ENCODE results near the gene PARS2.

The PARS2 gene

GRCh38 chr1:54764133-54764921, at the start of gene PARS2:
Gene PARS2, minus strand, starts transcription at chr1:54764523. Its CDS starts 5,362 bp downstream, at chr1:54759161.
- DNase-seq: peak; percentile 98

- DNase-seq: no peak
Observed at GRCh38 chr1:54814126-54814498, 49.8 kb upstream of the PARS2 start.

GRCh38 chr1:54813485-54814125, 49.3 kb upstream of the PARS2 start:
- DNase-seq: no peak

DNA sequence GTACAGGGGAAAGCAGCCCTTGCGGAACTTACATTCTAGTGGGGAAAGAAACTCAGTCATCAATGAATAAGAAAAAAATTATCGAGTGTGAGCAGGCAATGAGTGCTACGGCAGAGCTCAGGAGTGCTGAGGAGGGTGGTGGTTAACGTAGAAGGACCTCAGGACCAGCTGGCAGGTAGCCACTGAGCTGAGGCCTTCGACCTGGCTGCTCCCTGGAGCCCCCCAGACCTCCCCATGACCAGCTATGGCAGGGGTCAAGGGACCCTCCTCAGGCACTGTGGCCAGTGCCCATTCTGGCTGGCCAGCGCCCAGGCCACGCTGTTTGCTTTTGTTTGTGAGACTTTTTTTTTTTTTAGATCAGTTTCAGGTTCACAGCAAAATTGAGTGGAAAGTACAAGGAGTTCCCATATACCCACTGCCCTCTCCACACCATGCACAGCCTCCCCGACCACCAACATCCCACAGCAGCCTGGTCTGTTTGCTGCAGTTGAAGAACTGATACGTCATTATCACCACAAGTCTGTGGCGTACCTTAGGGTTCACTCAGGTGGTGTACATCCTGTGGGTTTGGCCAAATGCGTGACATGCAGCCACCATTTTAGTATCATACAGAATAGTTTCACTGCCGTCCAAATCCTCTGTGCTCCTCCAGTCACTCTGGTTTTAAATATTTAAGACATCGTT, 48.6 kb upstream of the PARS2 start:
- DNase-seq: peak; percentile 26

DNA sequence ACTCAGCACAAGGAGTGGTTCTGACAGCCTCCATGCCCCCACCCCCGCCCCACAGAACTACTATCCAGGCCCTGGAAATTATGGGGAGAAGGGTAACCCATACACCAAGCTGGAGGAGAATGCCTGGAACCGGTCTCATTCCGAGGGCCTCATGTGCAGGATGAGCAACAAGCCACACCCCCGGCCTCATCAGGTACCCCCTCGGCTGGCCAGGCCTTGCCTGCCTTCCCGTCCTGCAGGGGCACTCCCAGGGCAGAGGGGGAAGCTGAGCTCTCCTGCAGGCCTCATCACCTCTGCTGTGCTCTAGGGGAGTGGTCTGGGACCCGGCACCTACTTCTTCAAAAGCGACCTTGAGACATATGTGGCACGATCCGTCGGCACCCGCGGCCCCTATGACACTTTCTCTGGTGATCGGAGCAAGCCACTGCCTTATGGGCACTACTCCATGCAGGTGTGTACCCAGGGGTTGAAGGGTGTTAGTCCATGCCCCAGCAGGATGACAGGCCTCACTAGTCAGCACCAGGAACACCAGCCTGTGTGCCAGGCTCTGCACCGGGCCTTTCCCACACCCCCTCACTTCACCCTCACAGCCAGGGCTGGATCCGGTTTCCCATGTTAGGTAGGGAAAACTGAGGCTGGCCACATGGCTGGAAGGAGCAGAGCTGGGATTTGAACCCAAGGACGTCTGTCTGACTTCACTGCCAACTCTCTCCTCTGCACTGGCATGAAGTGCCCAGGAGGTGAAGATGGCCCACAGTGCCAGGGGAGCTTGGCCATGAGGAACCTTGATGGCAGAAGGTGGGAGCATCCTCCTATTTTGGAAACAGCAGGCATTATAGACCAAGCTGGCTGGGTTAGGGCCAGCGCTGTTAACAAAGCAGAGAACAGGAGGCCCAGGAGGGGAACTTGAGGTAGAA, 47.7 kb upstream of the PARS2 start:
- DNase-seq: no peak

DNA sequence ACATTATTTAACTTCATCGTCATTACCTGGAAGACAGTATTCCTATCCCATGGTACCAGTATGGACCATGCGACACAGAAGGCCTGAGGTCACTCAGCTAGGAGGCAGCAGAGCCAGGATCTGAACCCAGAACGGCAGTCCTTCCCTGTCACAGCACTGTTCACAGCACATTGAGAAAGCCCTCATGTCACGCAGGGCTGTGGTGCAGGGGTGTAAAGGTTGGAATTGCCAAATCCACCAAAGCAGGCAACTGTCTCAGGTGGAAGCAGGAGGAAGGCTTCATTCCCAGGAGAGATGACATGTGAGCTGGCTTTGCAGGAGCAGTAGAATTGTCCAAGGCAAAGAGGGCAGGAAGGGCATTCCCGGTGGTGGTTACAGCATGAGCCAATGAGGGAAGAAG, 46.7 kb upstream of the PARS2 start:
- DNase-seq: no peak

DNA sequence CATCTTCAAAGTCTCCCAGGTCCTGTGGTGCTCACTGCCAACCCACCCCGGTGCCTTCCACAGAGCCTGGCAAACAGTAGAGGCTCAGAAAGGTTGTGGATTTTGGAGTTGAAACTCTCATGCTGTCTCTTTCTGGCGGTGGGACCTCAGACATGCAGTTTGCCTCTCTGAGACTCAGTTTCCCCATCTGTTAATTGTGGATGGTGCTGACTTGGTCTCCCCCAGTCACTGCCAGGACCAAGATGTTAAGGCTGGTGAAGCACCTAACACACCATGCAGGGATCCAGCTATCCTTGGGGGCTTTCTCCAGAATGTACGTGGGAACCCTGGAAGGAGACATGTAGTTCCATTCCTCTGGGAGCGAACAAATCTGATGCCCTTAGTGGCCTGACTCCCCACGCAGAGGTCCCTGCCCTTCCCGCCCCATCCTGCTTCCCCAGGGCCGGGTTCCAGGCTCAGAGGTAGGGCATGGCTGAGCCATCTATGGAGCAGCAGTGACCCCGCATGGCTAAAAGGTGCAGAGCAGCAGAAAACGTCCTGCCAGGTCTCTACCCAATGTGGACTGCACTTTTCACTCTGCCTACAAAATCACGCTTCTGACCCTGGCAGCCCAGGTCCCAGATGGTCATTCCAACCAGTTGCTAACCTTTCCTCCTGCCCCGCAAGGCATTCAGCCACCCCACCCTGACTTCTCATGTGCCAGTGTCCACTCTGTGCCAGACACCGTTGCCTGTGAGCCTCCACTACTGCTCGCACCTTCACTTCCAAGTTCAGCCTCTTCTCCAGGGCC, 46.0 kb upstream of the PARS2 start:
- DNase-seq: peak; percentile 74

- DNase-seq: no peak
Observed at GRCh38 chr1:54809496-54810074, 45.3 kb upstream of the PARS2 start.

GRCh38 chr1:54808443-54809207, 44.3 kb upstream of the PARS2 start:
- DNase-seq: no peak

- DNase-seq: no peak
Observed at GRCh38 chr1:54807756-54808155, 43.4 kb upstream of the PARS2 start.

DNA sequence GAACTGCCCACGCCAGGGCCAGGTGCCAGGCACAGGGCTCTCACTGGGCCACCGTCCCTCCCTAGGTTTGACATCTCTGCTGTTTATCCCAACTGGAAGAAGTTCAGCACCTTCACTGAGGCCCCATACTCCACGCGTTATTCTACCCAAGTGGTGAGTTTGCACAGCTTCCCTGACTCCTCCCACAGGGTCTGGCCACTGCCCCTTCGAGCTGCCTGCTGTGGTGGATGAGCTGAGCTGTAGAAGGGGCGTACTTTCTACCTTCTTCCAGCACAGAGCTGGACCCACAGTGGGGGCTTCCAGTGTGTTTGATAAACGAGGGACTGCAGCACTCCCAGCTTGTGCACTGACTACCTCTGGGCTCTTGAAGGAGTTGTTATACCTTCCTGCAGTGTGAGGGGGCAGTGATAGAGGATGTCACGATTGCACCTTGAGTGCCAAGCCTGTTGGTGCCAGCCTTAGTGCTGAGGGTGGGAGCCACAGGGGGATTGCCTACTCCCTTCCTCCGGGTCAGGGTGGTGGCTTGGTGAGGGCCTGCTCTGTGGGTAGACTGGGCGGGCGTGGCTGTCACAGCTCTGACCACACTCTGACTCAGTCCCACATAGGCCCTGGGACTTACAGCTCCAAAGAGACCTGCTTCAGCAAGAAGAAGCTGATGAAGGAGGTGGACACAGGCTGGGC, 42.7 kb upstream of the PARS2 start:
- peak; percentile 61 for DNase-seq

GRCh38 chr1:54805981-54806381, 41.7 kb upstream of the PARS2 start:
- no peak for DNase-seq

- no peak for DNase-seq
Observed at GRCh38 chr1:54805466-54805865, 41.1 kb upstream of the PARS2 start.

DNA sequence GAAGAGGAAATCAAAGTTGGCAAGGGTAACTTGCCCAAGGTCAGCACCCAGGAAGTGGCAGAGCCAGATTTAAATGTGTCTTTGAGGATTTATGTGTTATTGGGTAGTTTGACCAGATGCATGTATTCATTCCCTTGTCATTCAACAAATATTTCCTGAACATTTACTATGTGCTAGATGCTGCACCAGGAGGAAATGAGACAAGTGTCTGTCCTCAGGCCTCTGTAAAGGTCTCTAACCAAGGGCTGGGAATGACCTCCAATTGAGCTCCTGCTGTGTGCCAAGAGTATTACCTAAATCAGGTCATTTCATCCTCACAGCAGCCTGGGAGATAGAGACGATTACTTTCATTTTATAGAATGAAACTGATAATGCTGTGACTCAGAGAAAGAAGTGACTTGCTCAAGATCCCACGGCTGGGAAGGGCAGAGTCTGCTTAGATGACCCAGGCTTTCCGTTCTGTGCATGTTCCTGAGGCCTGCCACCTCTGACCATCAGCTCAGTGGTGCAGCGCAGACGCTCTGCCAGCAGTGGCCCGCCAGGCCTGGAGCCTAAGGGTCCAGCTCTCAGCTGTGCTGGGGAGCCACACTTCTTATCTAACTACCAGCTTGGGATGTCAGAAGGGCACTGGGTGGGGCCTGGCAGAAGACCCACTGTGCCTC, 40.3 kb upstream of the PARS2 start:
- DNase-seq: peak; percentile 69

DNA sequence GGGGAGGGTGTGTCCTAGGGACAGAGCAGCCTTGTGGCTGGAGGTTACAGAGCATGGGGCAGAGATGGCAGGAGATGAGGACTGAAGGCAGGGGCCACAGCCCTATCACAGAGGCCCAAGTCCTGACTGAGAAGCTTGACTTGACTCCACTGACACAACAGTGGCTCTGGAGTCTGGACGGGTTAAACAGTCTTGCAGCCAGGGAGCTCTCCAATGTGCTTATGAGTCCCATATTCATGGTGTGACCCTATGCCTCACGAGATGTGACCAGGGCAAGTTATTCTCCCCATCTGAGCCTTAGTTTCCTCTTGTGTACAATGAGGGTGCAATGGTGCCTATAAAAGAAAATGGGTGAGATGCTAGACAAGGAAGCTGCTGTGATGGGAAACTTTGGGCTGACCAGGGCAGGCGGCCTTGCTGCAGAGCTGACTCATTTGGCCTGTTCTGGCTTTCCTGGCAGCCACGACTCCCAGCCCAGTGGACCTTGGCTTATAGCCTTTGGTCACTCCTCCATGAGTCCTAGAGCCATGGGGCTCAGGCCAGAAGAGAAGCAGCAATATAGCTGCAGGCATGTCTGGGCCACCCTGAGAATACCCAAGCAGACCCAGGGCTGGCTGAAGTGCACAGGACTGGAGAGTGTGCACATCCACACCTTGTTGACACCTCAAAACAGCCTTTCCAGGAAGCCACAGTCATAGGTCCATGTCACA, 39.6 kb upstream of the PARS2 start:
- peak; percentile 63 for DNase-seq

- peak; percentile 83 for DNase-seq
Observed at GRCh38 chr1:54800899-54801759, 36.8 kb upstream of the PARS2 start, which contains the start of gene TTC22. Gene TTC22, minus strand, starts transcription at chr1:54801323. Its CDS starts 160 bp downstream, at chr1:54801163.

DNA sequence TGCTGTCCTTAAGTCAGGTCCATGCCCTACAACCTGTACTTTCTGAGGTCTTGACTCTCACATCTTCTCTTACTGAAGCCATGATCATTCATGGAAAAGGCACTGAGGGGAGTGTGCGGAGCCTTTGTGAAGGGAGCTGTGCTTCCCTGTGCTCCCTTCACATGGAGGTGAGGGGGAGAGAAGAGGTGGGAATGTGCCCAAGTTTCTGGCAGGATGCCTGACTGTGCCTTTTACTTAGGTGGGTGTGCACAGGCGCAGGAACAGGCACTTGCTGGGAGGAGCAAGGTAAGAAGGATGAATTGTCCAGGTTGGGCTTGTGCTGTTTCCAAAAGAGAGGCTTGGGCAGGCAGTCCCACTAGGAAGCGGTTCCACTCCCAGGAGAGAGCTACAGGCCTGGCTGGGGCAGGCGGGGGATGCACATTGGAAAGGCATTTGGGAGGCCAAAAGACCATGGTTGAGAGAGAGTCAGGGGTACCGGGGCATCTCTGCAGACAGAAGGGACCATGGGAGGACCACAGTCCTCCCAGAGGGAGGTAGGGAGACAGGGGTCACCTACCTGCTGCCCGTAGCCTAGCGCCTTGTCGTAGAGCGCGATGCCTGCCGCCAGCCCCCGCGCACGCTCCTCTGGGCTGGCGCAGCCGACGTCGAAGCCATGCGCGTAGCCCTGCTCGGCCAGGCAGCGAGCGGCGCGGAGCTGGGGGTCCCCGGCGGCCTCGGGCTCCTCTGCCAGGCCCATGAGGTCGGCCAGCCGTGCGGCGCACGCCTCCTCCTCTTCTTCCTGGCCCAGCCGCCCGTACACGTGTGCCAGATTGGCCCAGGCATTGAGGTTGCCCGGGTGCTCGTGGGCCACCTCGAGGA, 35.9 kb upstream of the PARS2 start:
- DNase-seq: no peak
